Measurements from ENCODE around the gene ZNF879.

DNA sequence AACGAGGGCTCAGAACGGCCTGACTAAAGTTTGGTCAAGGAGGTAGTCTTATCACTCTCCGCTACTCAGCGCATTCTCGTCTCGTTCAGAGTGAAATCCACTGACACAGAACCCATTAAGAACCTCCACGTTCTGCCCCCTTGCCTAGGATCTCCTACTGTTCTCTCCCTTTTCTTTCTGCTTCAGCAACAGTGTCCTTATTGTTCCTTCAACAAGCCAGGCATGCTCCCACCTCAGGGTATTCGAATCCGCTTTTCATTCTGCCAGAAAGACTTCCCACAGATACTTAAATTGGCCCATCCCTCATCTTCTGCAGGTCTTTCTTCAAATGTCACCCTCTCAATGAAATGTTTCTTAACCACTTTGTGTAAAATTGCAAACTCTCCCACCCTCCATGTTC, 32.2 kb downstream of the ZNF879 start:
- TF ChIP-seq, protein P1, sequence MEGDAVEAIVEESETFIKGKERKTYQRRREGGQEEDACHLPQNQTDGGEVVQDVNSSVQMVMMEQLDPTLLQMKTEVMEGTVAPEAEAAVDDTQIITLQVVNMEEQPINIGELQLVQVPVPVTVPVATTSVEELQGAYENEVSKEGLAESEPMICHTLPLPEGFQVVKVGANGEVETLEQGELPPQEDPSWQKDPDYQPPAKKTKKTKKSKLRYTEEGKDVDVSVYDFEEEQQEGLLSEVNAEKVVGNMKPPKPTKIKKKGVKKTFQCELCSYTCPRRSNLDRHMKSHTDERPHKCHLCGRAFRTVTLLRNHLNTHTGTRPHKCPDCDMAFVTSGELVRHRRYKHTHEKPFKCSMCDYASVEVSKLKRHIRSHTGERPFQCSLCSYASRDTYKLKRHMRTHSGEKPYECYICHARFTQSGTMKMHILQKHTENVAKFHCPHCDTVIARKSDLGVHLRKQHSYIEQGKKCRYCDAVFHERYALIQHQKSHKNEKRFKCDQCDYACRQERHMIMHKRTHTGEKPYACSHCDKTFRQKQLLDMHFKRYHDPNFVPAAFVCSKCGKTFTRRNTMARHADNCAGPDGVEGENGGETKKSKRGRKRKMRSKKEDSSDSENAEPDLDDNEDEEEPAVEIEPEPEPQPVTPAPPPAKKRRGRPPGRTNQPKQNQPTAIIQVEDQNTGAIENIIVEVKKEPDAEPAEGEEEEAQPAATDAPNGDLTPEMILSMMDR (IDR thresholded peaks at IDR 0.05): no peak
- TF ChIP-seq POLR2A (IDR thresholded peaks at IDR 0.05): no peak

Measured in vagina (tissue), 2 donors.